NCI-H1436 treated with DMSO at 0.1 percent for 48 hours (cell line): Measurements from ENCODE around the gene CPSF3.

Experiments
- DNase-seq: peaks from one replicate; lab custom pipeline; 2025; lab: John Stamatoyannopoulos, UW

CPSF3 gene

DNA sequence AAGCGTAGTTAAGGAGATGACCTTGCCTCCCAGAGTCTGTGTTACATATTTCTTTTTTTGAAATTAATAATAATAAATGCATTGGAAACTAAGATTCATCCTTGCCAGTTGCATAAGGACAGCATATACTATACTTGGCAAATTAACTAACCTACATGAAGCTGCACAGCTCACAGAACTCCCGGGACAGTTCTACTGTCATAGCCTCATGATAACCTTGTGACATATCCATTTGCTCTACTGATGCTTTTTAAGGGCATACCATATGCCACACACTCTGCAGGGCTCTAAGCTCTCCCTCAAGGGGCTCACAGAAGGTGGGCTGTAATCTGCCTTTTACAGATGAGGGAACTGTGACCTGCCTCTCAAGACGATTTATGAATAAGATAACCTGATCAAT lies 3.9 kb upstream of the CPSF3 start:
- no peak for DNase-seq

DNA sequence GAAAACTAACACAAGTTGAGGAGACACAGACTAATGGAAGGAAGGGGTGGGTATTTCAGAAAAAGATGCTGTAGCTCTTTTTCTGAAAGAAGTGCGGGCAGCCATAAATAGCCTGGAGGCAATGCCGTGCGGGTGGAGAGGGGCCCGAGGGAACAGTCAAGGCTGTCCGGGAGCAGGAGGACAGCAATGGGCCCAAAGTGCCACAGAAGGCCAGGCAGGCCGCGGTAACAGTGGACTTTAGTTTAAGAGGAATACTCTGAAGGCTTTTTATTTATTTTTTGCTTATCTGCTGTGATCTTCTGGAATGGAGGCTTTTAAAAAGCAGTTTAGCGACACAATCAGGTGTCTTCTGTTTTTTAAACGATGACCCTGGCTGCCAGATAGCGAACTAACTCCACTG lies 3.0 kb upstream of the CPSF3 start:
- no peak for DNase-seq

DNA sequence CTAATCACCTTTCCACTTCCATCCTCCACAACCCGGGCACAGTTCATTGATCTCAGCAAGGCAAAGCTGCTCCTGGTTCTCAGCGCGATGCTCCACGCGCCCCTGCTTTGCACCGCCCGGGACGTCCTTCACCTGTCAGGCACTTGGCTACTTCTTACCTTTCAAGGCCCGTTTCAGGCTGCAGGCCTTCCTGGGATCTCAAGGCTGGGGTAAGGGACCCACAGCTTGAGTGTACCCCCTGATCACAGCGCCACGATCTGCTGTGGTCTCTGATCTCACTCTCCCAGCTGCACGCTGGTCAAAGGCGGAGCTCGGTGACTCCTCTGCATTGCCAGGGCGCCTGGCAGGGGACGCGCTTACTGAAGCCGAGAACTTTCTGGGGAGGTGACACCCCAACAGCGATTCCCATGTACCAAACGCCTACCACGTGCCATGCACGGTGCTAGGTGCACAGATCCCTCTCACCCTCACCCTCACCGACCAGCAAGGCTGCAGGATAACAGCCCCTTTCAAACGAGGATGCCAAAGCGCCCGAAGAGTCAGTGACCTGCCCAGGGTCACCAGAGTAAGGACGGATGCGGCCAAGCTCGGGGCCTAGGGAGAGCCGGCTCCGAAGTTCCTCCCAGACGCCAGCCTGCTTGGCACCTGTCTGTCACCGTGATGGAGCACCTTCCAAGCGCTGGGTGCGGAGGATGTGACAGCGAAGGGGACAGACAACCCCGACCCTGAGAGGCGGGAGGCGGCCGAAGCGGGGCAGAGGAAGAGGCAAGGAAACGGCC lies 944 bp upstream of the CPSF3 start:
- no peak for DNase-seq

DNA sequence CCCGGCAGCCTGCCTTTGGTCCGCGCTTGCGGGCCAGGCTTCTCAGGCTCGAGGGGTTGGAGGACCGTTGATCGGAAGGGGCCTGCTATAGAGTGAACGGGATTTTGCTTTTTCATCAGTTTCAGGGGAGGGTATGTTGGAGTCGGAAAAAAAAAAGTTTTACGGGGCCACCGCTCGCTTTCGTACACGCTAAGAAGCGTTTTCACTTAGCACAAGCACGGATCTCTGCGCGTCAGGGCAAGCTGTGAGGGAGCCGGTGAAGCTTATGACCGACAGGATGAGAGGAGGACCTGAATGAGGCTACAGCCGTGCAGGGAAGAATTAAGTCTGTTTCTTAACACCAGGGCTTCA lies 443 bp downstream of the CPSF3 start:
- DNase-seq: no peak

DNA sequence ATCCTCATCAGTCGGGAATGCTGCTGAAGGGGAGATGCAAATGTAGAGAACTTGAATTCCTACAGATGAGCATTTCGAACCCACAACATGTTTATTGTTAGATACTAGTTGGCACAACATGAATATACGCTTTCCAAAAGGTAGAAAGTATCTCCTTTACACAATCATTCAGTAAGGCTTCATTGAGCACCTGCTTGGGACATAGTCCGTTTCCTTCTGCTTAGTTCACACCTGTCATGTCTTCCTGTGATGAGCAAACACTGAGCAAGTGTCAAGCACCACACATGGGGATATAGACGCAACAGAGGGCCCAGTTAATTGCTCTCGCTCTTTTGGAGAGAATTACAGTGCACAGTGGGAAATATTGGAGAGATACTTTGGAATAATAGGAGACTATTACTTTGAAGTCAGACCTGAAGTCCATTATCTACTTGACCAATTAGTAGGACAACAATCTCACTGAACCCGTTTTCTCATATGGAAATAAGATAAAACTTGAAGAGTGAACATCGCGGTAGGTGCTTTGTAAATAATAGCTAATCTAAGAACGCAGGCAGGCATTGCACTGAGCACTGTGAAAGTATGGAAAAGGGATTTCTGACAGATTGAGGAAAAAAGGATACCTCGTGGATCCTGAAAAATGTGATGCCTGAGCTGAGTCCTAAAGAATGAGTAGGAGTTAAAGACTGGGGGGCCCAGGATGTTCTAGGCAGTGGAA lies 1.2 kb downstream of the CPSF3 start:
- no peak for DNase-seq

DNA sequence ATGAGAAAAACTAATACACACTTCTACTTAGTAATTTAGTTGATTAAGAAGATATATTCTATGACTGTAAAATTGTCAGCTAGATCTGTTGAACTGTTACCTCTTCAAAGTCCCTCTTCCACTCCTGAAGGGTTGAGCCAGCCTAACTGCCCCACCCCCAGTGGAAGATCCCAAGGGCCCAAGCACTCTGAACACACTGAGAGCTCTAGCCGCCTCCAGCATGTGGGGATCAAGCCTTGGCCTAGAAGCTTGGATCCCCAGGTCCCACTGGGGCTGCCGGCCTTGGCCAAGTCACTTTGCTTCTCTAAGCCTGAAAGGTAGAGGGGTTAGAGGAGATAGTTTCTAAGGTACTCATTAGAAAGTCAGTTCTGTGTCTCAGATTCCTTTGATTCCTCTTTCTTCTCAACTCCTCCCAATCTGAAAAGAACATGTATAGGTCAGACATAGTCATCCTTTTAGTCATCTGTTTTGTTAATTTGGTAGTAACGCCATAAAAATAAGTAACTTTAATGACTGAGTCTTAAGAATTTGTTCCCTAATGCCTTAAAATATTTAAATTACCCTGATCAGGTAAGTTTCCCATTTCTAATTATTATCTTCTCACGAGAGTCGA lies 5.6 kb downstream of the CPSF3 start:
- DNase-seq: no peak

DNA sequence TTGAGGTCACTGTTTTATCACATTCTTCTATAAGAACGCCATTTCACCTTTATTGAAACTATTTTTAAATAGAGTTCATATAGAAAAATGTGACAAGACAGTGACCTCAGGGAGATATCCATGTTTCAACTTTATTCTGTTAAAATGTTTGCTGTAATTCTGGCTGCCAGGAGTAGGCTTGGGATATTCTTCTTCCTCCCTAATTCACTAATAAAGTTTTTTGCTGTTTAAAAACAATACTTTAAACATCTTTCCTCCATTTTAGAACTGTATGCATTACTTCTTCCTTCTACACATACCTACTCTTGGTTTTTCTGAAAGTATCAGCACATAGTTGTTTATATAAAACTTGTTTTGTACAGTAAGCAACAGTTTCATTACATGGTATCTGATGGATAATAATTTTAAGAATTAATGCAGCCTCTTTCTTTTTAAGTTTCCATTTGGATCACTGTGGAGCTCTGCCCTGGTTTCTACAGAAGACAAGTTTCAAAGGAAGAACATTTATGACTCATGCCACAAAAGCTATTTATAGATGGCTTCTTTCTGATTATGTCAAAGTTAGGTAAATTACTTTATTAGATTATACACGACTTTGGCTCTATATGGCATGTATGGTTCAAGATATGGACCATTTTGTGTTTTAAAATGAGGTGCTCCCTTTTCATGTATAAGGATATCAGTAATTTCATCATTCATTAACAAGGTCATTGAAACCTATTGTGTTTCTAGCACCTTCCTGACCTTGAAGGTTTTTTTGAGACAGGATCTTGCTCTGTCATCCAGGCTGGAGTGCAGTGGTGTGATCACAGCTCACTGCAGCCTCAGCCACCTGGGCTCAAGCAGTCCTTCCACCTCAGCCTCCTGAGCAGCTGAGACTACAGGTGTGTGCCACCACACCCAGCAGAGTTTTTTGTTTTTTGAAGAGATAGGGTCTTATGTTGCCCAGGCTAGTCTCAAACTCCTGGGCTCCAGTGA lies 7.2 kb downstream of the CPSF3 start:
- DNase-seq: no peak

DNA sequence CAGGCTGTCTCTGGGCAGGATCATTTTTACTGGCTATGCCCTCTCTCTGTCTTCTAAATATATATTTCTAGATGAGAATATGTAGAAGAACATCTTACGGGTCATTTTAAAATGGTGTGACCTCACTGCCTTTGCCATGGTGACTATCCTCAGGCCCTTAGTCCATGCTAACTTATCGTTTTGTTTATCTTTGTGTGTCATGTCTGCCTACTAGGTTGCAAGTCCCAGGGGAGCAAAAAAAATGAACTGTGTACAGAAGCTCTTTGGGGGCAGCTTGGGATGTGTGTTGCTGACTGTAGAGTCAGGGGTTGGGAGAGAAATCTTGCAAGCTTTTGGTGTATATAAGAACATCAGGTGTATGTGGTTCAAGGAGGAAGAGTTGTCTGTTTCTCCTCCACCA lies 11.0 kb downstream of the CPSF3 start:
- no peak for DNase-seq

DNA sequence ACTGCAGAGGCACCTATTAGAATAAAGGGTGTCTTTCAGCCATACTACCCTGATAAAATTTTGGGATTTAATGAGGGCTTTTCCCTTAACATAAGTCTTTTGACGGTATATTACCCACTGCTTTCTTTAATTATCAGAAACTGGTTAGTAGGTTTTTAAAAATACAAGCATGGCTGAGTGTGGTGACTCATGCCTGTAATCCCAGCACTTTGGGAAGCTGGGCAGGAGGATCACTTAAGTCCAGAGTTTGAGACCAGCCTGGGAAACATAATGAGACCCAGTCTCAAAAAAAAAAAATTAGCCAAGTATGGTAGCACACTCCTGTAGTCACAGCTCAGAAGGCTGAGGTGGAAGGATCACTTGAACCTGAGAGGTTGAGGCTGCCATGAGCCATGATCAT lies 16.1 kb downstream of the CPSF3 start:
- no peak for DNase-seq

DNA sequence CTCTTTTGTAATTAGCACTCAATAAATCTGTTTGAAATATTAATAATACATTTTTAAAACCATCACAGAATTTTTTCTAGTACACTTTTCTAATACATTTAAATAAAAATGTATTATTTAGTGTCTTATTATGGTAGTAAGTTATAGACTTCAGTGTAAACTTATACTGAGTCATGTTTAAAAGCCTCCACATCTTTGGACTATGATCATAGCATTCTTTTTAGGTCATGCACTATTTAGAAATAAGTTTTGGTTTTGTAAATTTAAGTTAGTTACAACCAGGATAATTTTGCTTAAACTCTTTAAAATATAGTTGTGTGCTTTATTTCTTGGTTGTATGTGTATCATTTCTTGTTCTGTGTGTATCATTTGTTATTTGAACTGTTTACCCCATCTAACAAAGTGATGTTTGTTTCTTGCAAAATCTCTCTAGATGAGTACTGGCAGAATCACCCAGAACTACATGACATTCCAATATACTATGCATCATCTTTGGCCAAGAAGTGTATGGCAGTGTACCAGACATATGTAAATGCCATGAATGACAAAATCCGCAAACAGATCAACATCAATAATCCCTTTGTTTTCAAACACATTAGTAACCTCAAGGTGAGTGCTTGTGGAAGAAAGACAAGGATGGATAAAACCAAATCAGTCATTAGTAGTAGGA lies 16.7 kb downstream of the CPSF3 start:
- no peak for DNase-seq

DNA sequence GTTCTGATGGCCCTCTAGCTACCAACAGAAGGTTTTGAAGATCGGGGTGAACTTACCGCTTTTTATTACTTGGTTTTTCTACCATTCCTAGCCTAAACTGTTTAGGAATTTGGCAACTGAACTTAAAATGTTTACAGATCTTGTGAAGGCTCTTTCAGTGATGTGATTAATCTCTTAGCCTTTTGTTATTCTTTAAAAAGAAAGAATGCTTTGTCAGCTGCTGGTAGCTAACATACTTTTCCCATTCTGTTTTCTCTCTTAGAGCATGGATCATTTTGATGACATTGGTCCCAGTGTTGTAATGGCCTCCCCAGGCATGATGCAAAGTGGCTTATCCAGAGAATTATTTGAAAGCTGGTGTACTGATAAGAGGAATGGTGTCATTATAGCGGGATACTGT lies 18.1 kb downstream of the CPSF3 start:
- DNase-seq: no peak

DNA sequence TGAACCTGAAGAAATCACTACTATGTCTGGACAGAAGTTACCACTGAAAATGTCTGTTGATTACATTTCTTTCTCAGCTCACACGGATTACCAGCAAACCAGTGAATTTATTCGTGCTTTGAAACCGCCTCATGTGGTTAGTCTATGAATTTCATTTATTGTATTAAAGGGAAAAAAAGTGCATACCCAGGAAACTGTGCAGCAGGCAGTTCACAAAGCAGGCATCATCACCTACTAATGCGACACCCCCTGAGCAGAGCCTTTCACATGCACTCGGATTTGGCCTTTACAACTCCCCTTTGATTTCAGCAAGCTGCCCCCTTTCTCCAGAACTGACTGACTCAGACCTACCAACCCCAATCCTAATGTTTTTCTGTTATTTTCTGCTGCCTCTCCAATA lies 20.1 kb downstream of the CPSF3 start:
- DNase-seq: no peak

DNA sequence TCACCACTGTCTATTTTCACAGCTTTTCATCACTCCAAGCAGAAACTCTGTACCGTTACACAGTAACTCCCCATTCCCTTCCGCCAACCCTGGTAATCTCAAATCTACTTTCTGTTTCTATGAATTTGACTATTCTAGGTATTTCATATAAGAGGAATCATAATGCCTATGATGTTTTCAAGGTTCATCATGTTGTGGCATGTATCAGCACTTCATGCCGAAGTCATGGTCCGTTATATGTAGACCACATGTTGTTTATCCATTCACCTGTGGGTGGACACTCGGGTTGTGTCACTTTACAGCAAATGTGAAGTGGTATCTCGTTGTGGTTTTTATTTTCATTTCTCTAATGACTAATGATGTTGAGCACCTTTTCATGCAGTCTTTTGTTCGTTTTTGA lies 21.6 kb downstream of the CPSF3 start:
- DNase-seq: no peak

DNA sequence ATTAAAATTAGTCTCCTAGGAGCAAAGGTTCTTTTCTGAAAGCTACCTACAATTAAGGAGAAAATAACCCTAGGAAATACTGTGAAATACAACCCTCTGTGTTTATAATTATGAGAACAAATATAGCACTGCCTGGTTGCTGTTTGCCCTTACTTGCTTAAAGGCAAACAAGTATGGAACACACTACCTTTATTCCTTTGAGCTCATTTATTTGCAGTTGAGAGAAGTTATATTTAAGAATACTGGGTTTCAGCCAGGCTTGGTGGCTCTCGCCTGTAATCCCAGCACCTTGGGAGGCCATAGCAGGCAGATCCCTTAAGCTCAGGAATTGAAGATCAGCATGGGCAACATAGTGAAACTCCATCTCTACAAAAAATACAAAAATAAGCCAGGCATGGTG lies 27.8 kb downstream of the CPSF3 start:
- no peak for DNase-seq

DNA sequence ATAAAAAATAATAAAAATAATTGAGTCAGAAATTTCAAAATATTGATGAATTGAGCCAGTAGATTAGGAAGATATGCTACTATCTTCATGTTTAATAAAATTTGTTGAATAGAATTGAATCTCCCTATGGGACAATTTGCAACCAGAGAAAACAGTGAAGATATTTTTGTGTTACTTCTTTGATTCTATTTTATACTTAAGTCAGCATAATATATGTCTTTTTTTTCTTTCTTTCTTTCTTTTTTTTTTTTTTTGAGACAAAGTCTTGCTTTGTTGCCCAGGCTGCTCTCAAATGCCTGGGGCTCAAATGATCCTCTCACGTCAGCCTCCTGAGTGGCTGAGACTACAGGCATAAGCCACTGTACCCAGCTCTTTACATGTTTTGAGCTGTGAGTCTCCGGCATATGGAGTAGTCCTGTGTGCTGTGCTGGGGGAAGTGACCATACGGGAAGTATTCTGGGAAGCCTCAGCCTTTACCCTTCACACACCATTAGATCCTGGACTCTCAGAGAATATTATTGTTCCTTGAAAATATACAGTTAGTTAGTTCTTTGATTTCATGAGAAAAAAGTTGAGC lies 37.1 kb downstream of the CPSF3 start:
- no peak for DNase-seq

DNA sequence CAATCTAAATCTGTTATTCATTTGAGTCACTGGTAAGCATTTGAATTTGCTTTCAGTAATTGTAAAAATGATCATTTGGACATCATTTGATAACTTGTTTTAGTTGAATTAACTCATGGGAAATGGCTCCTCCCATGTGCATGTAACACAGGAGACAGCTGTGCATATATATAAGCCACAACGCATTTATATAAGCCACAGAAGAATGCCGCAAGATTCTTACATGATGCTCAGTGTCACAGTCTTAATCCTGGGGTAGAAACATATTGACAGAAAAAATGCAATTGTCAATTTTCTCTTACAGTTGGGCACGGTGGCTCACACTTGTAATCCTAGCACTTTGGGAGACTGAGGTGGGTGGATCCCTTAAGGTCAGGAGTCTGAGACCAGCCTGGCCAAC lies 37.6 kb downstream of the CPSF3 start:
- no peak for DNase-seq

DNA sequence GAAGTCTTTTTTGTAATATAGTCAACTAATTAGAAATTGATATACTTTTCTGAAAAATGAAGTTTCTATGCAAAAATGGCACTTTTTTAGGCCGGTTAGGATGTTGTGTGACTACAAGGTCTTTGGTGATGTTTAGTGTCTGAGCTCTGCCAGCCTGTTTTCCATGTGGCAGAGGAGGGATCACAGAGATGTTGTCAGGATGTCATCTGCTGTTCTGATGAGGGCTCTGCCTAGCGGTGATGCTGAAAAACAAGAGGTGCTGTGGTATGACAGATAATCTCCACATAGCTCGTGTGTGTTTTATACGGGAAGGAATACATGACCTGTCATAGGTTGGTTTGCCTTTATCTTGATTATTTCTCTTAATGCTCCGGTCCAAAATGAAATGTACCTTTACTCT lies 38.9 kb downstream of the CPSF3 start:
- no peak for DNase-seq

DNA sequence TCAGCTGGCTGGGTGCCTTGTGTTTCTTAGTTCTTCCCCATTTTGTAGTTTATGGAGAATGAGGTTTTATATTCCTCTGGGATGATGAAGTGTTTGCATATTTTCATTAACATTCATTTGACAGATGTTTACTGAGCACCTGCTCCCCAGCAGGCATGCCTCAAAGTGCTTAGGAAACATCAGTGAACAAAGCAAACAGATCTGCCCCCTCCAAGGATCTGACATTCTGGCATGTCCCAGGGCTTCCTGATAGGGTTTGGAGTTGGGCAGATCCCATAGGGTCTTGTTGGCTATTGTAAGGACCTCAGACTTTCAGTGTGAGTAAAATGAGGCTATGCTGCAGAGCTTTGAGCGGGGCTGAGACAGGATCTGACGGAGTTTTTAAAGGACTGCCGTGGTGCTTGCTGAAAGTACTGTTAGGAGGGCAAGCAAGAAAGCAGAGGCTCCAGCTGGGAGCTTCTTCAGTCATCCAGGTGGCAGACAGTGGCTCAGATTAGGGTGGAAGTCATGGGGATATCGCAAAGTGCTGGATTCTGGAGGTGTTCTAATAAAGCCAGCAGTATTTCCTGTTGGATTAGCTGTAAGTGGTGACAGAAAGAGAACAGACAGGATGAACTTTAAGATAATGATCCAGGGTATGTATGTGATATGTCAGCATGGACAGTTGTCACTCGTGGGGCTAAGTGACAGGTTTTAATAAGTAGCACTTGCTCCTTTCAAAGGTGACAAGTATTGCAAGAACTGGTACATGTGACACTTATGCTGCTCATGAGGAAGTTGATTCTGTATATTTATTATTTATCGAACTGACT lies 39.6 kb downstream of the CPSF3 start:
- DNase-seq: no peak

DNA sequence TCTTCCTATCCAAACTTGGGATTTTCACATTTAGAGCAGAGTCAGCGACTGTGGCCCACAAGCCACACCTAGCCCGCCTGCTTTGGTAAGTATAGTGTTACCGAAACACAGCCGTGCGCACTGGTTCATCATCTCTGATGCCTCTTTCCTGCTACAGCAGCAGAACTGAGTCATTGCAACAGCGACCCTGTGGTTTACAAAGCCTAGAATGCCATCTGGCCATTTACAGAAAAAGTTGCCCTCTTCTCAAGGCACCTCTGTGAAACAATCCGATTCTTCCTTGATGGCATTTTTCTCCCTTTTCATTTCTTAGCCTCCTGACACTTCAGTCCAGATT lies 40.2 kb downstream of the CPSF3 start:
- no peak for DNase-seq

DNA sequence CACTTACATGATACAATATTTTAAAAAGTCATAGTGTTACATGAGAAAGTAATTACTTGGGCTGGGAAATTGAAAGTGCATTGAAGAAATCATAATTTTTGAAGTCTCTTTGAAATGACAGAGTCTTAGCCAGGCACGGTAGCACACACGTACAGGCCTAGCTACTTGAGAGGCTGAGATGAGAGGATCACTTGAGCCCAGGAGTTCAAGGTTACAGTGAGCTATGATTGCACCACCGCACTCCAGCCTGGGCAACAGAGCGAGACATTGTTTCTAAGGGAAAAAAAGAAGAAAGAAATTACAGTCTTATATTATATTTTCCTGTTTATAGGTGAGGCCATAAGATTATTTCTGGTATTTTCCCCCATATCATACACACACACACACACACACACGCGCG lies 41.7 kb downstream of the CPSF3 start:
- no peak for DNase-seq
